Fibroblast of the aortic adventitia (primary cell): ENCODE data around the gene SAPCD2. TPM values are rescaled to one million over a fixed set of nuclear protein-coding genes. Genes with fewer than 3 reads are reported as not detected.

Experiments used
- DNase-seq: peaks from one replicate; pipeline ENCODE4 v3.0.0-alpha.2; 2010; ENCODE audit warnings: low read depth
- H3K4me3 ChIP-seq: 2 replicates; pipeline ENCODE4 v1.5.1; 2011; ENCODE audit warnings: low read depth, mild to moderate bottlenecking, control low read depth, low read length, moderate library complexity
- CTCF ChIP-seq: IDR thresholded peaks from 2 replicates; pipeline ENCODE4 v1.5.1; 2011; ENCODE audit warnings: mild to moderate bottlenecking, low read length, control low read depth, inconsistent platforms; ENCODE audit not compliant: insufficient read depth
- total RNA-seq: library from RNA; depleted of rRNA; stranded (reverse); fragments of >200 nt; gene quantifications from 2 replicates; pipeline ENCODE4 v1.2.3, GENCODE V29; 2012; ENCODE audit warnings: low replicate concordance

SAPCD2 gene
- total RNA-seq, 1 donor = 1.5 TPM

- no peak for DNase-seq
- no peak for TF ChIP-seq CTCF
Observed at GRCh38 chr9:137018761-137019559, 51.4 kb downstream of the SAPCD2 start.

GRCh38 chr9:137017791-137018497, 52.4 kb downstream of the SAPCD2 start:
- H3K4me3 ChIP-seq = no peak overlapping the region
- DNase-seq = no peak
- no peak for TF ChIP-seq CTCF

More at GRCh38 chr9:137018761-137019559, 51.4 kb downstream of the SAPCD2 start:
- H3K4me3 ChIP-seq = no peak overlapping the region

GRCh38 chr9:137017071-137017470, 53.3 kb downstream of the SAPCD2 start:
- DNase-seq = no peak
- TF ChIP-seq CTCF = no peak
- no peak overlapping the region for H3K4me3 ChIP-seq

- DNase-seq = no peak
- no peak for TF ChIP-seq CTCF
- no peak overlapping the region for H3K4me3 ChIP-seq
Observed at GRCh38 chr9:137016436-137016835, 53.9 kb downstream of the SAPCD2 start.

- H3K4me3 ChIP-seq = no peak overlapping the region
- TF ChIP-seq CTCF = no peak
- DNase-seq = no peak
Observed at GRCh38 chr9:137015976-137016375, 54.4 kb downstream of the SAPCD2 start.

- DNase-seq = no peak
- TF ChIP-seq CTCF = no peak
- H3K4me3 ChIP-seq = no peak overlapping the region
Observed at GRCh38 chr9:137015540-137015930, 54.8 kb downstream of the SAPCD2 start.
